ENCODE results near the gene PRKD2. TPM values are rescaled to one million over a fixed set of nuclear protein-coding genes. Genes with fewer than 3 reads are reported as not detected.
A peak's percentile ranks its signal among the peaks of the same experiment; 100 is the strongest.

Gene PRKD2
- total RNA-seq, 1 experiment from 2014 or later, result 30.4 TPM

GRCh38 chr19:46719629-46720502 is 3.0 kb upstream of the PRKD2 start:
- CTCF ChIA-PET, result interaction anchor here (1.9 kb wide), 1 partner anchor 9 kb away, joined by 5 read pairs; no protein-coding TSS in a partner anchor
- Mint-ChIP-seq H3K9me3 (ENCODE audit: unreplicated experiment) (no peaks in the 10 kb centered on the region), H3K4me1 (ENCODE audit: insufficient read depth, unreplicated experiment) (no peaks in the 10 kb centered on the region), H3K27ac (ENCODE audit: low read depth, unreplicated experiment) (no peak overlapping the region), H3K27me3 (ENCODE audit: insufficient read depth, unreplicated experiment) (no peaks in the 10 kb centered on the region), H3K4me3 (ENCODE audit: unreplicated experiment) (no peak overlapping the region), H3K36me3 (ENCODE audit: insufficient read depth, unreplicated experiment) (peaks cover 40% of the 10 kb centered on the region)
- POLR2A ChIA-PET, result no interaction called here
- no peak for DNase-seq (ENCODE audit: unreplicated experiment)
- intact Hi-C loops (cut with micrococcal nuclease), result no loop called here
- TSS peak; percentile 46 for BruUV-seq (replicated peaks)
- TF ChIP-seq CTCF (IDR thresholded peaks at IDR 0.05; ENCODE audit: unreplicated experiment), result no peak

GRCh38 chr19:46718934-46719622 is 2.2 kb upstream of the PRKD2 start:
- Mint-ChIP-seq H3K4me3 (ENCODE audit: unreplicated experiment) (no peak overlapping the region), H3K4me1 (ENCODE audit: insufficient read depth, unreplicated experiment) (no peaks in the 10 kb centered on the region), H3K27me3 (ENCODE audit: insufficient read depth, unreplicated experiment) (no peaks in the 10 kb centered on the region), H3K27ac (ENCODE audit: low read depth, unreplicated experiment) (no peak overlapping the region), H3K36me3 (ENCODE audit: insufficient read depth, unreplicated experiment) (peaks cover 33% of the 10 kb centered on the region), H3K9me3 (ENCODE audit: unreplicated experiment) (no peaks in the 10 kb centered on the region)
- no peak for TF ChIP-seq CTCF (IDR thresholded peaks at IDR 0.05; ENCODE audit: unreplicated experiment)
- ChIA-PET CTCF (interaction anchor here (1.0 to 1.9 kb wide), 3 partner anchors 8 to 10 kb away, joined by 5 to 8 read pairs (median 5); no protein-coding TSS in a partner anchor), POLR2A (no interaction called here)
- intact Hi-C loops (cut with micrococcal nuclease), result no loop called here
- no TSS peak for BruUV-seq (replicated peaks)
- no peak for DNase-seq (ENCODE audit: unreplicated experiment)

- H3K36me3 Mint-ChIP-seq (ENCODE audit: insufficient read depth, unreplicated experiment), result peaks cover 32% of the 10 kb centered on the region
- no peaks in the 10 kb centered on the region for H3K4me1 Mint-ChIP-seq (ENCODE audit: insufficient read depth, unreplicated experiment)
- H3K27ac Mint-ChIP-seq (ENCODE audit: low read depth, unreplicated experiment), result no peak overlapping the region
- TF ChIP-seq CTCF (IDR thresholded peaks at IDR 0.05; ENCODE audit: unreplicated experiment), result no peak
- H3K9me3 Mint-ChIP-seq (ENCODE audit: unreplicated experiment), result no peaks in the 10 kb centered on the region
- peak; percentile 57 for DNase-seq (ENCODE audit: unreplicated experiment)
- no peaks in the 10 kb centered on the region for H3K27me3 Mint-ChIP-seq (ENCODE audit: insufficient read depth, unreplicated experiment)
- no TSS peak for BruUV-seq (replicated peaks)
- intact Hi-C loops (cut with micrococcal nuclease), result no loop called here
- H3K4me3 Mint-ChIP-seq (ENCODE audit: unreplicated experiment), result peak overlapping the region; percentile 97
- ChIA-PET POLR2A (no interaction called here), CTCF (interaction anchor here (1.0 to 1.1 kb wide), 3 partner anchors 9 to 105 kb away, joined by 3 to 8 read pairs (median 5); no protein-coding TSS in a partner anchor)
Measured at GRCh38 chr19:46718157-46718933, 1.4 kb upstream of the PRKD2 start.
